IMR-90 (cell line): ENCODE results near the gene FOCAD. TPM values are rescaled to one million over a fixed set of nuclear protein-coding genes. Genes with fewer than 3 reads are reported as not detected.

Source experiments
- ATAC-seq: fragments of 200-7000 bp; cut with Tn5 transposase; 2 replicates; pipeline ENCODE4 v1.9.1; 2020; ENCODE audit warnings: low read depth, mild to moderate bottlenecking, moderate library complexity
- BruUV-seq: library from RNA; stranded (reverse); fragments of 400-500 nt; replicated peaks from 2 replicates; lab custom pipeline; 2021; lab: Mats Ljungman, UMichigan
- CTCF ChIA-PET: fragments of 300-600 bp; formaldehyde crosslinking; extraction: SDS; loops from one replicate; lab custom pipeline; 2021; ENCODE audit warnings: antibody characterized with exemption; lab: Yijun Ruan, JAX
- POLR2A ChIA-PET: fragments of 300-600 bp; sonication (Branson Sonifier 250); formaldehyde crosslinking; loops from one replicate; lab custom pipeline; 2022; ENCODE audit warnings: antibody characterized with exemption; ENCODE audit not compliant: unreplicated experiment; lab: Charles Lee
- DNase-seq: peaks from one replicate; pipeline ENCODE4 v3.0.0; 2013
- H2AFZ ChIP-seq: replicated peaks from 2 replicates; pipeline ENCODE3; 2013; ENCODE audit warnings: low read length, mild to moderate bottlenecking; ENCODE audit not compliant: poor library complexity
- H2AK5ac ChIP-seq: 2 replicates; pipeline ENCODE4 v1.6.1; 2013; ENCODE audit warnings: low read depth, low read length, inconsistent platforms
- H2AK9ac ChIP-seq: replicated peaks from 2 replicates; pipeline ENCODE3; 2013; ENCODE audit warnings: mild to moderate bottlenecking, low read depth, low read length, moderate library complexity; ENCODE audit not compliant: poor library complexity
- H2BK120ac ChIP-seq: 2 replicates; pipeline ENCODE4 v1.6.1; 2013; ENCODE audit warnings: low read depth, low read length, inconsistent platforms
- H2BK15ac ChIP-seq: 3 replicates; pipeline ENCODE4 v1.6.1; 2013; ENCODE audit warnings: low read depth, low read length, inconsistent platforms
- H2BK20ac ChIP-seq: 2 replicates; pipeline ENCODE4 v1.6.1; 2013; ENCODE audit warnings: low read depth, mild to moderate bottlenecking, inconsistent platforms, low read length, moderate library complexity
- H2BK5ac ChIP-seq: 2 replicates; pipeline ENCODE4 v1.6.1; 2013; ENCODE audit warnings: mild to moderate bottlenecking, low read depth, low read length, inconsistent platforms; ENCODE audit not compliant: poor library complexity, severe bottlenecking
- H3K14ac ChIP-seq: replicated peaks from 2 replicates; pipeline ENCODE4 v1.6.1; 2013; ENCODE audit warnings: low read depth, low read length, inconsistent platforms
- H3K18ac ChIP-seq: 2 replicates; pipeline ENCODE4 v1.6.1; 2013; ENCODE audit warnings: low read depth, low read length, control low read depth
- H3K23ac ChIP-seq: 2 replicates; pipeline ENCODE4 v1.6.1; 2013; ENCODE audit warnings: low read depth, low read length, inconsistent platforms
- H3K27ac ChIP-seq: 2 replicates; pipeline ENCODE4 v1.5.1; 2013; ENCODE audit warnings: mild to moderate bottlenecking, control low read depth, low read length; ENCODE audit not compliant: insufficient read depth
- H3K27me3 ChIP-seq: 2 replicates; pipeline ENCODE4 v1.6.1; 2013; ENCODE audit warnings: low read length; ENCODE audit not compliant: control insufficient read depth, insufficient read depth
- H3K36me3 ChIP-seq: 2 replicates; pipeline ENCODE4 v1.6.1; 2013; ENCODE audit warnings: low read length, mixed read lengths; ENCODE audit not compliant: control insufficient read depth, insufficient read depth
- H3K4ac ChIP-seq: 2 replicates; pipeline ENCODE4 v1.6.1; 2013; ENCODE audit warnings: low read depth, low read length, inconsistent platforms
- H3K4me1 ChIP-seq: 2 replicates; pipeline ENCODE4 v1.6.1; 2013; ENCODE audit warnings: low read length, mixed read lengths; ENCODE audit not compliant: control insufficient read depth, insufficient read depth
- H3K4me2 ChIP-seq: 2 replicates; pipeline ENCODE4 v1.6.1; 2013; ENCODE audit warnings: low read depth, mild to moderate bottlenecking, control low read depth, low read length, moderate library complexity
- H3K4me3 ChIP-seq: 2 replicates; pipeline ENCODE4 v1.5.1; 2013; ENCODE audit warnings: low read depth, mild to moderate bottlenecking, control low read depth, low read length, moderate library complexity; ENCODE audit not compliant: insufficient read depth
- H3K56ac ChIP-seq: 2 replicates; pipeline ENCODE4 v1.6.1; 2013; ENCODE audit warnings: low read length, inconsistent platforms; ENCODE audit not compliant: insufficient read depth; ENCODE audit errors: extremely low read depth
- H3K79me1 ChIP-seq, 2 experiments: 2 replicates each; pipeline ENCODE4 v1.6.1; 2013; ENCODE audit warnings: low read length in 2 of 2, inconsistent platforms in 1 of 2, low read depth in 1 of 2
- H3K9ac ChIP-seq: 2 replicates; pipeline ENCODE4 v1.6.1; 2013; ENCODE audit warnings: low read depth, low read length, control low read depth
- H3K9me1 ChIP-seq: 2 replicates; pipeline ENCODE4 v1.6.1; 2013; ENCODE audit warnings: low read length, inconsistent platforms; ENCODE audit not compliant: insufficient read depth
- H3K9me3 ChIP-seq: 2 replicates; pipeline ENCODE4 v1.6.1; 2013; ENCODE audit warnings: low read length; ENCODE audit not compliant: control insufficient read depth, insufficient read depth
- H4K20me1 ChIP-seq: 2 replicates; pipeline ENCODE4 v1.6.1; 2013; ENCODE audit warnings: low read length, inconsistent platforms; ENCODE audit not compliant: insufficient read depth
- H4K5ac ChIP-seq: 2 replicates; pipeline ENCODE4 v1.6.1; 2013; ENCODE audit warnings: mild to moderate bottlenecking, low read depth, low read length, control low read depth
- H4K8ac ChIP-seq, 2 experiments: 2 replicates each; pipeline ENCODE4 v1.6.1; 2013; ENCODE audit warnings: low read depth in 2 of 2, low read length in 2 of 2, control low read depth in 1 of 2, inconsistent platforms in 1 of 2
- H4K91ac ChIP-seq: 2 replicates; pipeline ENCODE4 v1.6.1; 2013; ENCODE audit warnings: low read depth, low read length, inconsistent platforms; ENCODE audit not compliant: insufficient read depth
- RCOR1 ChIP-seq: IDR thresholded peaks from 2 replicates; pipeline ENCODE4 v1.6.1; 2012; ENCODE audit warnings: mild to moderate bottlenecking, low read length, improper control_type of control experiment; ENCODE audit not compliant: insufficient replicate concordance
- RFX5 ChIP-seq: IDR thresholded peaks from 2 replicates; pipeline ENCODE4 v1.8.0; 2012; ENCODE audit warnings: low read depth, mild to moderate bottlenecking, low read length, moderate library complexity
- WGBS, 2 experiments: methylation state at CpG; one replicate each; pipeline versions ENCODE4 v1.1.5 to v1.1.7; 2013; ENCODE audit warnings: missing lambda C conversion rate in 2 of 2; ENCODE audit not compliant: insufficient read length in 1 of 2; ENCODE audit errors: extremely low coverage in 2 of 2; 5-methylcytosine and 5-hydroxymethylcytosine counted together
- dilution Hi-C: fragments of 300-500 bp; cut with HindIII; formaldehyde crosslinking; loops from one replicate; pipeline ENCODE4 v1.14.3; 2018; ENCODE audit warnings: low sequenced_read_pairs; ENCODE audit not compliant: unreplicated experiment
- in situ Hi-C: fragments of 300-500 bp; cut with MboI; formaldehyde crosslinking; loops from 3 replicates; pipeline ENCODE4 v1.14.3; 2019; ENCODE audit warnings: low sequenced_read_pairs, inconsistent platforms, mixed read lengths
- intact Hi-C: fragments of 100-400 bp; cut with micrococcal nuclease; formaldehyde crosslinking; loops from 2 replicates; pipeline ENCODE4 v1.10.0; 2022
- polyA plus RNA-seq, 3 experiments: library from polyadenylated mRNA; depleted of rRNA; stranded (reverse); fragments of >200 nt; gene quantifications; 2 replicates each; pipeline ENCODE4 v1.2.3, GENCODE V29; 2012; ENCODE audit warnings: low replicate concordance in 1 of 3
- total RNA-seq: library from RNA; depleted of rRNA; stranded (reverse); fragments of >200 nt; gene quantifications from 2 replicates; pipeline ENCODE4 v1.2.3, GENCODE V29; 2012
- TF ChIP-seq, protein P1 (sequence below): fragments of 150-350 bp; IDR thresholded peaks from 2 replicates; pipeline ENCODE4 v1.6.1; 2017; ENCODE audit warnings: mild to moderate bottlenecking, antibody characterized with exemption, low read length, low read depth
- TF ChIP-seq, protein P2 (sequence below): fragments of 150-350 bp; IDR thresholded peaks from 2 replicates; pipeline ENCODE4 v1.6.1; 2016; ENCODE audit warnings: low read depth, mild to moderate bottlenecking, low read length, moderate library complexity, borderline replicate concordance

FOCAD gene
- total and polyA plus RNA-seq, 2 of the 4 experiments (the other 2 are of a cell fraction): 28.8 to 91.2 TPM

DNA sequence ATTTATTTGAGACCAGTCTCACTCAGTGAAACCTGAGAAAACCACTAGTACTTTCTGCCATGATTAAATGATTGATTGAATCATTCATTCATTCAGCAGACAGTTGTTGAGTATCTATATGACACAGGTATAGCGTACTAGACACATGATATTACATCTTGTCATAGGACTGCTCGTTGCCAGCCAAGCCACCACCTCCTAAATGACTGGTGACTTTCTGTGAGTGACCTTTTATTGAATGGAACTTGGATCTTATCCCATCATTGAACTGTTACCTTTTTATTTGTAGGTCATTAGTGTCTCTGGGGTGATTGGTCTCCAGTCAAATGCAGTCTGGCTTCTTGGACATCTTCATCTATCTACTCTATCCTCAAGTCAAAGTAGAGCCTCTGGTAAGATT, 266.6 kb downstream of the FOCAD start:
- POLR2A ChIA-PET: no interaction called here
- in situ Hi-C loops: no loop called here
- BruUV-seq: no TSS peak

More for the DNA sequence above, 266.6 kb downstream of the FOCAD start:
- 0 out of 2 replicates have a peak, but pooled peaks cover 3% of the 10 kb centered on the region for H3K9me1 ChIP-seq
- no peak overlapping the region for H2BK20ac ChIP-seq
- no peak overlapping the region for H3K9ac ChIP-seq
- H2BK15ac ChIP-seq: no peak overlapping the region
- no peak overlapping the region for H2AK5ac ChIP-seq
- ATAC-seq (no peak), DNase-seq (no peak)
- CTCF ChIA-PET: interaction anchor here (0.6 to 0.8 kb wide), 2 partner anchors 9 to 13 kb away, joined by 3 read pairs; no protein-coding TSS in a partner anchor
- H2BK5ac ChIP-seq: no peak overlapping the region
- TF ChIP-seq RCOR1: no peak
- TF ChIP-seq, protein P1, sequence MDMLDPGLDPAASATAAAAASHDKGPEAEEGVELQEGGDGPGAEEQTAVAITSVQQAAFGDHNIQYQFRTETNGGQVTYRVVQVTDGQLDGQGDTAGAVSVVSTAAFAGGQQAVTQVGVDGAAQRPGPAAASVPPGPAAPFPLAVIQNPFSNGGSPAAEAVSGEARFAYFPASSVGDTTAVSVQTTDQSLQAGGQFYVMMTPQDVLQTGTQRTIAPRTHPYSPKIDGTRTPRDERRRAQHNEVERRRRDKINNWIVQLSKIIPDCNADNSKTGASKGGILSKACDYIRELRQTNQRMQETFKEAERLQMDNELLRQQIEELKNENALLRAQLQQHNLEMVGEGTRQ: no peak
- TF ChIP-seq RFX5: no peak
- TF ChIP-seq, protein P2, sequence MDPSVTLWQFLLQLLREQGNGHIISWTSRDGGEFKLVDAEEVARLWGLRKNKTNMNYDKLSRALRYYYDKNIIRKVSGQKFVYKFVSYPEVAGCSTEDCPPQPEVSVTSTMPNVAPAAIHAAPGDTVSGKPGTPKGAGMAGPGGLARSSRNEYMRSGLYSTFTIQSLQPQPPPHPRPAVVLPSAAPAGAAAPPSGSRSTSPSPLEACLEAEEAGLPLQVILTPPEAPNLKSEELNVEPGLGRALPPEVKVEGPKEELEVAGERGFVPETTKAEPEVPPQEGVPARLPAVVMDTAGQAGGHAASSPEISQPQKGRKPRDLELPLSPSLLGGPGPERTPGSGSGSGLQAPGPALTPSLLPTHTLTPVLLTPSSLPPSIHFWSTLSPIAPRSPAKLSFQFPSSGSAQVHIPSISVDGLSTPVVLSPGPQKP: no peak
- no peak overlapping the region for H2AFZ ChIP-seq
- H4K8ac ChIP-seq: no peak overlapping the region
- no peak overlapping the region for H4K5ac ChIP-seq
- no peaks in the 10 kb centered on the region for H3K79me1 ChIP-seq
- no peaks in the 10 kb centered on the region for H3K9me3 ChIP-seq
- peaks cover 9% of the 10 kb centered on the region; the same call in 1 of the 2 replicates for H3K36me3 ChIP-seq
- H3K23ac ChIP-seq: no peak overlapping the region
- whole genome bisulfite sequencing, 2 experiments: no CpG with 5 or more reads among the region's 2 CpGs
- no peak overlapping the region for H2BK120ac ChIP-seq
- H3K4me3 ChIP-seq: no peak overlapping the region
- dilution Hi-C loops: no loop called here
- H3K18ac ChIP-seq: no peak overlapping the region
- H3K4ac ChIP-seq: no peak overlapping the region
- no peak overlapping the region for H3K14ac ChIP-seq
- no peaks in the 10 kb centered on the region for H3K4me1 ChIP-seq
- no peaks in the 10 kb centered on the region for H3K27me3 ChIP-seq
- no peak overlapping the region for H2AK9ac ChIP-seq
- no peak overlapping the region for H3K4me2 ChIP-seq
- intact Hi-C loops: no loop called here
- H4K91ac ChIP-seq: no peak overlapping the region
- H4K20me1 ChIP-seq: no peaks in the 10 kb centered on the region
- no peak overlapping the region for H3K27ac ChIP-seq
- no peak overlapping the region for H3K56ac ChIP-seq
